Testis (tissue), 2 donors: ENCODE data around the gene SANBR.

Source experiments
- CTCF ChIP-seq, 3 experiments: fragments of 450-650 bp in 2 of 3; fragments of 200-600 bp in 1 of 3; sonication (generic) in 1 of 3; IDR thresholded peaks; one replicate each; pipeline ENCODE4 v1.5.1; 2016 to 2019; ENCODE audit warnings: antibody characterized with exemption in 3 of 3, mild to moderate bottlenecking in 2 of 3, moderate library complexity in 1 of 3
- POLR2A ChIP-seq: fragments of 450-650 bp; IDR thresholded peaks from one replicate; pipeline ENCODE4 v1.6.1; 2017; ENCODE audit warnings: antibody characterized with exemption, mild to moderate bottlenecking, moderate library complexity

GRCh38 chr2:61018798-61019197, 46.9 kb upstream of the SANBR start:
- TF ChIP-seq CTCF (IDR thresholded peaks at IDR 0.05) (no peak), POLR2A (no peak)
